Measurements from ENCODE around the gene HSD17B8. TPM values are rescaled to one million over a fixed set of nuclear protein-coding genes. Genes with fewer than 3 reads are reported as not detected.
A peak's percentile ranks its signal among the peaks of the same experiment; 100 is the strongest.

Gene HSD17B8
- total and polyA plus RNA-seq, 2 experiments from 2014 or later = 4.3 to 8.9 TPM

GRCh38 chr6:33171016-33171879, 33.2 kb upstream of the HSD17B8 start:
- Mint-ChIP-seq H3K4me1 (peaks cover 6% of the 10 kb centered on the region; the same call in 2 of the 3 replicates), H3K4me3 (no peak overlapping the region; the same call in 2 of the 3 replicates)

DNA sequence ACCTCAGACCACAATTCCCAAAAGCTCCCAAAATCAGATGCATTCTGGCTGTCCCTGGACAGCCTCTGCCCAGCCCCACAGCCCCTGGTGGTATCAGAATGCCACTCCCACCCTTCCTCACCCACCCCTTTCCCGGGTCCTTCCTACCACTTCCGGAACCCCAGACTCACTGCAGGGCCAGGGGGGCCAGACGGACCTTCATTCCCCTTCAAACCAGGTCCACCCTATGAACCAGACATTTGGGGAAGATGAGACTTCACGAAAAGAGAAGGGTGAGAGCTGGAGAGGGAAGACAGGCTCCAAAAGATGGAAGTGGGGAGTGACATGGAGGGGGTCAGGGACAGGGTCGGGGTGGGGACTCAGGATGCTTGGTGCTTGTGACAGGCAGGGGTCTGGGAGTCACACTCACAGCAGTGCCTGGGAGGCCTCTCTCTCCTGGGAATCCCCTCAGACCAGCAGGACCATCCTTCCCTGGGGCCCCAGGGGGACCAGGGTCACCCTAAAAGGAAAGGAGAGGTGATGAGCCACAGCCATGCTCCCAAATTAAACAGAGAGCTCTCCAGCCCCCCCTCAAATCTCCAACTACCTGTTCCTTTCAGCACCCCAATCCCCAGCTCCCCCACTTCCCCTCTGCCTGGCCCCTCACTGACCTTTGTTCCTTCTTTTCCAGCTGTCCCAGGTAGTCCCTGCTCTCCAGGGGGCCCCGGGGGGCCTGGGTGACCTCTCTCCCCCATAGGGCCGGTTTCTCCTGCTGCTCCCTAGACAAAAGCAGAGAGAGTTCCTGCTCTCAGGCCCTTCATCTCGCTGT, 32.4 kb upstream of the HSD17B8 start:
- Histone ChIP-seq H3K27ac (ENCODE audit: low read depth) (no peak overlapping the region), H2AFZ (peak overlapping the region; percentile 66; the same call in 1 of the 2 replicates), H3F3A (replicated peaks; ENCODE audit: low read depth) (no peaks in the 10 kb centered on the region), H4K20me1 (replicated peaks; ENCODE audit: insufficient read depth) (no peaks in the 10 kb centered on the region), H3K4me1 (ENCODE audit: insufficient read depth) (no peaks in the 10 kb centered on the region; the same call in 1 of the 2 replicates), H3K4me3 (no peak overlapping the region), H3K4me2 (no peak overlapping the region), H3K27me3 (ENCODE audit: insufficient read depth) (no peaks in the 10 kb centered on the region), H3K36me3 (ENCODE audit: insufficient read depth) (no peaks in the 10 kb centered on the region), H3K79me2 (replicated peaks; ENCODE audit: insufficient read depth) (no peaks in the 10 kb centered on the region), H3K9me2 (ENCODE audit: insufficient read depth) (no peaks in the 10 kb centered on the region)
- Mint-ChIP-seq H3K36me3 (ENCODE audit: low read depth) (no peaks in the 10 kb centered on the region), H3K27ac (no peak overlapping the region), H3K27me3 (ENCODE audit: insufficient read depth, low read depth, poor library complexity) (peaks cover 13% of the 10 kb centered on the region), H3K9me3 (no peaks in the 10 kb centered on the region; the same call in 1 of the 3 replicates), H3K4me3 (no peak overlapping the region; the same call in 2 of the 3 replicates), H3K4me1 (peaks cover 6% of the 10 kb centered on the region; the same call in 2 of the 3 replicates)
- DNase-seq (ENCODE audit: low spot score) (no peak), ATAC-seq (no peak)
- no peak for TF ChIP-seq JUNB (IDR thresholded peaks at IDR 0.05; ENCODE audit: unreplicated experiment)

More at GRCh38 chr6:33171016-33171879, 33.2 kb upstream of the HSD17B8 start:
- Histone ChIP-seq H3K9me2 (ENCODE audit: insufficient read depth) (no peaks in the 10 kb centered on the region), H3K36me3 (ENCODE audit: insufficient read depth) (no peaks in the 10 kb centered on the region), H3K4me3 (no peak overlapping the region), H3F3A (replicated peaks; ENCODE audit: low read depth) (no peaks in the 10 kb centered on the region), H3K4me1 (ENCODE audit: insufficient read depth) (no peaks in the 10 kb centered on the region; the same call in 1 of the 2 replicates), H3K27ac (ENCODE audit: low read depth) (no peak overlapping the region), H3K4me2 (no peak overlapping the region), H4K20me1 (replicated peaks; ENCODE audit: insufficient read depth) (no peaks in the 10 kb centered on the region), H3K79me2 (replicated peaks; ENCODE audit: insufficient read depth) (no peaks in the 10 kb centered on the region), H3K27me3 (ENCODE audit: insufficient read depth) (no peaks in the 10 kb centered on the region), H2AFZ (no peak overlapping the region)
- ATAC-seq = no peak
- H3K27ac Mint-ChIP-seq = no peak overlapping the region
- no peaks in the 10 kb centered on the region; the same call in 1 of the 3 replicates for H3K9me3 Mint-ChIP-seq
- no peaks in the 10 kb centered on the region for H3K36me3 Mint-ChIP-seq (ENCODE audit: low read depth)
- peaks cover 13% of the 10 kb centered on the region for H3K27me3 Mint-ChIP-seq (ENCODE audit: insufficient read depth, low read depth, poor library complexity)
- TF ChIP-seq POLR2AphosphoS5 (IDR thresholded peaks at IDR 0.05; ENCODE audit: low read depth) (no peak), JUNB (IDR thresholded peaks at IDR 0.05; ENCODE audit: unreplicated experiment) (no peak)
- DNase-seq (ENCODE audit: low spot score) = no peak

GRCh38 chr6:33172688-33173534, 31.5 kb upstream of the HSD17B8 start:
- no peak for TF ChIP-seq CREB1 (CRISPR knock-in tag; IDR thresholded peaks at IDR 0.05; ENCODE audit: low read depth)
- no peak for TF ChIP-seq EZH2phosphoT487 (IDR thresholded peaks at IDR 0.05; ENCODE audit: unreplicated experiment)
- TF ChIP-seq CTCF (conservative IDR thresholded peaks at IDR 0.05; ENCODE audit: low read depth in 2 of 2) = peak; percentile 82 to 92
- TF ChIP-seq ZNF114 (CRISPR knock-in tag; IDR thresholded peaks at IDR 0.05) = no peak
- Mint-ChIP-seq H3K4me1 (peaks cover 6% of the 10 kb centered on the region), H3K27ac (no peak overlapping the region), H3K9me3 (no peaks in the 10 kb centered on the region; the same call in 1 of the 3 replicates), H3K4me3 (no peak overlapping the region), H3K27me3 (ENCODE audit: insufficient read depth, low read depth, poor library complexity) (peaks cover 13% of the 10 kb centered on the region), H3K36me3 (ENCODE audit: low read depth) (no peaks in the 10 kb centered on the region)
- Histone ChIP-seq H4K20me1 (replicated peaks; ENCODE audit: insufficient read depth) (no peaks in the 10 kb centered on the region), H3K27me3 (ENCODE audit: insufficient read depth) (no peaks in the 10 kb centered on the region), H3F3A (replicated peaks; ENCODE audit: low read depth) (no peaks in the 10 kb centered on the region), H3K9me2 (ENCODE audit: insufficient read depth) (no peaks in the 10 kb centered on the region), H2AFZ (peak overlapping the region; percentile 66; the same call in 1 of the 2 replicates), H3K4me3 (no peak overlapping the region), H3K27ac (ENCODE audit: low read depth) (no peak overlapping the region), H3K36me3 (ENCODE audit: insufficient read depth) (no peaks in the 10 kb centered on the region), H3K79me2 (replicated peaks; ENCODE audit: insufficient read depth) (no peaks in the 10 kb centered on the region), H3K4me2 (no peak overlapping the region), H3K4me1 (ENCODE audit: insufficient read depth) (no peaks in the 10 kb centered on the region; the same call in 1 of the 2 replicates)
- ATAC-seq (peak; percentile 84), DNase-seq (ENCODE audit: low spot score) (peak; percentile 89)

Measured in GM23338 (cell line).